KMS-11 (cell line): ENCODE results near the gene FMNL3.
A peak's percentile ranks its signal among the peaks of the same experiment; 100 is the strongest.

Experiments used
- H2AFZ ChIP-seq: fragments of 200-600 bp; sonication (generic); 2 replicates; pipeline ENCODE4 v1.6.1; 2016; ENCODE audit warnings: antibody characterized with exemption, mixed run types, low read depth
- H3K27ac ChIP-seq: fragments of 200-600 bp; sonication (generic); 2 replicates; pipeline ENCODE4 v1.6.1; 2016; ENCODE audit warnings: mild to moderate bottlenecking, mixed run types
- H3K27me3 ChIP-seq: fragments of 200-600 bp; sonication (generic); 2 replicates; pipeline ENCODE4 v1.6.1; 2017; ENCODE audit warnings: mild to moderate bottlenecking, low read depth, mixed run types, moderate library complexity; ENCODE audit not compliant: insufficient read depth
- H3K36me3 ChIP-seq: fragments of 200-600 bp; sonication (generic); 2 replicates; pipeline ENCODE4 v1.6.1; 2017; ENCODE audit warnings: mild to moderate bottlenecking, mixed run types; ENCODE audit not compliant: insufficient read depth
- H3K4me1 ChIP-seq: fragments of 200-600 bp; sonication (generic); 2 replicates; pipeline ENCODE4 v1.6.1; 2016; ENCODE audit warnings: mild to moderate bottlenecking, low read depth, mixed run types; ENCODE audit not compliant: poor library complexity, severe bottlenecking
- H3K4me2 ChIP-seq: fragments of 200-600 bp; sonication (generic); 2 replicates; pipeline ENCODE4 v1.7.0; 2016; ENCODE audit warnings: mild to moderate bottlenecking, mixed run types
- H3K4me3 ChIP-seq: fragments of 200-600 bp; sonication (generic); IDR thresholded peaks from 2 replicates; pipeline ENCODE4 v1.6.1; 2017; ENCODE audit warnings: low read depth, low read length, mixed read lengths; ENCODE audit not compliant: insufficient read depth
- H3K79me2 ChIP-seq: fragments of 200-600 bp; sonication (generic); 2 replicates; pipeline ENCODE4 v1.6.1; 2016; ENCODE audit warnings: low read depth, mixed run types; ENCODE audit not compliant: insufficient read depth
- H3K9ac ChIP-seq: fragments of 200-600 bp; sonication (generic); 2 replicates; pipeline ENCODE4 v1.6.1; 2016; ENCODE audit warnings: mild to moderate bottlenecking, mixed run types
- H4K20me1 ChIP-seq: fragments of 200-600 bp; sonication (generic); 2 replicates; pipeline ENCODE4 v1.6.1; 2016; ENCODE audit warnings: mild to moderate bottlenecking, mixed run types; ENCODE audit not compliant: insufficient read depth
- TF ChIP-seq, protein P1 (sequence below): fragments of 200-600 bp; sonication (generic); conservative IDR thresholded peaks from 2 replicates; pipeline ENCODE4 v1.6.1; 2017; ENCODE audit warnings: low read depth, mild to moderate bottlenecking, antibody characterized with exemption, low read length, moderate library complexity, mixed read lengths

The FMNL3 gene

DNA sequence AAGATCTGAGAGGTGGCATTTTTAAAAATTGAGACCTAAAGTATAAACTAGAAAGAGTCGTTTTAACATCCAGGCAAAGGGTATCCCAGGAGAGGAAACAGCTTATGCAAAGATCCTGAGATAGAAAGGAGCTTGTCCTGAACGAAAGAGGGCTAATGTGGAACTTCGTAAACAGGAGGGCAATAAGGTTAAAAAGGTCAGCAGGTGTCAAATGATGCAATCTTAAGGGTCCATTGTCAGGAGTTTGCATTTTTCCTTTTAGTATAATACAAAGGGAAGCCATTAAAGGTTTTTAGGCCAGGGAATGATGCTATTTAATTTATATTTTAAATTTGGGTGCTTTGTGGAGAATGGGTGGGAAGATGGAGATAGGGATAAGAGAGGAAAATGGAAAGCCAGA lies 14.4 kb downstream of the FMNL3 start:
- Histone ChIP-seq H3K4me1 (peaks cover 58% of the 10 kb centered on the region), H3K27ac (no peak overlapping the region), H3K4me2 (no peak overlapping the region), H3K79me2 (peaks cover 10% of the 10 kb centered on the region; the same call in 1 of the 2 replicates), H2AFZ (no peak overlapping the region), H4K20me1 (no peaks in the 10 kb centered on the region), H3K4me3 (no peak overlapping the region), H3K36me3 (no peaks in the 10 kb centered on the region), H3K27me3 (no peaks in the 10 kb centered on the region), H3K9ac (no peak overlapping the region)
- TF ChIP-seq, protein P1, sequence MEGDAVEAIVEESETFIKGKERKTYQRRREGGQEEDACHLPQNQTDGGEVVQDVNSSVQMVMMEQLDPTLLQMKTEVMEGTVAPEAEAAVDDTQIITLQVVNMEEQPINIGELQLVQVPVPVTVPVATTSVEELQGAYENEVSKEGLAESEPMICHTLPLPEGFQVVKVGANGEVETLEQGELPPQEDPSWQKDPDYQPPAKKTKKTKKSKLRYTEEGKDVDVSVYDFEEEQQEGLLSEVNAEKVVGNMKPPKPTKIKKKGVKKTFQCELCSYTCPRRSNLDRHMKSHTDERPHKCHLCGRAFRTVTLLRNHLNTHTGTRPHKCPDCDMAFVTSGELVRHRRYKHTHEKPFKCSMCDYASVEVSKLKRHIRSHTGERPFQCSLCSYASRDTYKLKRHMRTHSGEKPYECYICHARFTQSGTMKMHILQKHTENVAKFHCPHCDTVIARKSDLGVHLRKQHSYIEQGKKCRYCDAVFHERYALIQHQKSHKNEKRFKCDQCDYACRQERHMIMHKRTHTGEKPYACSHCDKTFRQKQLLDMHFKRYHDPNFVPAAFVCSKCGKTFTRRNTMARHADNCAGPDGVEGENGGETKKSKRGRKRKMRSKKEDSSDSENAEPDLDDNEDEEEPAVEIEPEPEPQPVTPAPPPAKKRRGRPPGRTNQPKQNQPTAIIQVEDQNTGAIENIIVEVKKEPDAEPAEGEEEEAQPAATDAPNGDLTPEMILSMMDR: no peak

DNA sequence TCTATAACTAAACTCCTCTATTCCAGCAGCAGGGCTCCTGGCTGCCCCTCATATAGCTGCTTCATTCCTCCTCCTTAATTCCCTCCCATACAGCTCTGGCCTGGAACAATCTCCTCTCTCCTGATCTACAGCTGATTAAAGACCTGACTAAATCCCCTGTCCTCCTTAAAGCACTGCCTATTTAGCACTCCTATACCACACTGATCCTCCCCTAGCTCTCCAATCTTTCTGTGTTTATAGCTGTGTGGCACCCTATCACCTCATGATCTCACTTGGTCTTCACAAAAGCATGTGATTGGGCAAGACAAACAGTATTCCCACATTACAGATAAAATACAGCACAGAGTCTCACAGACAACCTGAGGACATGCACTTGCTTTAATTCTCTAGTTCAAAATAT lies 17.4 kb downstream of the FMNL3 start:
- Histone ChIP-seq H4K20me1 (no peaks in the 10 kb centered on the region), H3K4me2 (peak overlapping the region; percentile 79), H3K4me1 (peaks cover 86% of the 10 kb centered on the region), H3K36me3 (no peaks in the 10 kb centered on the region), H3K79me2 (peaks cover 10% of the 10 kb centered on the region; the same call in 1 of the 2 replicates), H3K9ac (peak overlapping the region; percentile 7; the same call in 1 of the 2 replicates), H3K4me3 (no peak overlapping the region), H3K27me3 (no peaks in the 10 kb centered on the region), H3K27ac (peak overlapping the region; percentile 71), H2AFZ (no peak overlapping the region)
- TF ChIP-seq, protein P1: no peak

DNA sequence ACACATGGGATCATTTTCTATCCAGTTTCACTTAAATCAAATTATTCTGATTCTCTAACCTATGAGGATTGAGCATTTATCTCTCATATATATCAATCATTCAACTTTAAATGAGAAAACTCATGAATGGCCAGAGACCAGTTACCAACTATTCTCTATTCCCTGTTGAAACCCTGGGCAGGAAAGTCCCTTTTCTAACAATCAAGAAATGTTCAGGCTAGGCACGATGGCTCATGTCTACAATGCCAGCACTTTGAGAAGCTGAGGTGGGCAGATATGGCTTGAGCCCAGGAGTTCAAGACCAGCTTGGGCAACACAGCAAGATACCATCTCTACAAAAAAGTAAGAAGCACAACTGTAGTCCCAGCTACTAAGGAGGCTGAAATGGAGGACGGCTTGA lies 18.0 kb downstream of the FMNL3 start:
- Histone ChIP-seq H3K4me2 (peak overlapping the region; percentile 79), H3K4me1 (peaks cover 91% of the 10 kb centered on the region), H3K4me3 (no peak overlapping the region), H3K27me3 (no peaks in the 10 kb centered on the region), H3K27ac (peak overlapping the region; percentile 71), H3K79me2 (peaks cover 10% of the 10 kb centered on the region; the same call in 1 of the 2 replicates), H4K20me1 (no peaks in the 10 kb centered on the region), H3K36me3 (no peaks in the 10 kb centered on the region), H3K9ac (peak overlapping the region; percentile 7; the same call in 1 of the 2 replicates), H2AFZ (0 out of 2 replicates have a peak overlapping the region, but pooled peaks have one; percentile 14)
- TF ChIP-seq, protein P1: no peak

DNA sequence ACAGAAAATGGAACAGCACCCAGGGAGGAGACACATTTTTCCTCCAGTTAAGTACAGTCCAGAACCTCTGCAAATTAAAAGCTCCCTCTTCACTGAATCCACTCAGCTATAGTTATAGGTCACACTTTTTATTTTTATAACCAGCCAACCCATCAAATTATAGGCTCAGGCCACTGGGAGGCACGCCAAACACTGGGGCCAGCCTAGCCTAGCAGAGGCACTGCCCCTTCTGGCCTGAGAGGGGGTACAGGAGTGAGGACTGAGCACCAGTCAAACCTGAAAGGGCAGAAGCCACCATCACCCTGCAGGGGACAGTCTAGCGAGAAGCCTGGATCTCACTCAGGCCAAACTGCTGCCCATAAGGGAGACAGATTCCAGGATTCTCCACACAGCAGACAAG lies 19.3 kb downstream of the FMNL3 start:
- peaks cover 100% of the 10 kb centered on the region for H3K4me1 ChIP-seq
- no peaks in the 10 kb centered on the region for H3K27me3 ChIP-seq
- TF ChIP-seq, protein P1: no peak
- peak overlapping the region; percentile 71; the same call in 1 of the 2 replicates for H3K27ac ChIP-seq
- no peak overlapping the region for H2AFZ ChIP-seq
- no peak overlapping the region for H3K4me3 ChIP-seq
- peak overlapping the region; percentile 79; the same call in 1 of the 2 replicates for H3K4me2 ChIP-seq
- H3K9ac ChIP-seq: no peak overlapping the region
- no peaks in the 10 kb centered on the region for H3K36me3 ChIP-seq
- no peaks in the 10 kb centered on the region for H4K20me1 ChIP-seq
- peaks cover 9% of the 10 kb centered on the region; the same call in 1 of the 2 replicates for H3K79me2 ChIP-seq
